K562 (cell line): ENCODE measurements around the gene C9orf50.

Experiments used
- BHLHE40 ChIP-seq: IDR thresholded peaks from 2 replicates; pipeline ENCODE4 v1.6.1; 2011; ENCODE audit warnings: low read length, improper control_type of control experiment
- EGR1 ChIP-seq: fragments of 450-650 bp; conservative IDR thresholded peaks from 2 replicates; pipeline ENCODE4 v1.6.1; 2017; ENCODE audit warnings: mild to moderate bottlenecking
- EP300 ChIP-seq: IDR thresholded peaks from 2 replicates; pipeline ENCODE4 v1.6.1; 2012; ENCODE audit warnings: low read length, improper control_type of control experiment
- FOXK2 ChIP-seq, 2 experiments: fragments of 450-650 bp; IDR thresholded peaks in 1 of 2; conservative IDR thresholded peaks in 1 of 2; 2 replicates each; pipeline ENCODE4 v1.6.1; 2016; ENCODE audit warnings: low read depth in 2 of 2, mild to moderate bottlenecking in 1 of 2
- MAZ ChIP-seq, 2 experiments: fragments of 450-650 bp in 1 of 2; sonication (generic) in 1 of 2; formaldehyde crosslinking; IDR thresholded peaks in 1 of 2; conservative IDR thresholded peaks in 1 of 2; 2 replicates each; pipeline versions ENCODE4 v1.4.0 to v1.5.0; 2020; ENCODE audit warnings: mild to moderate bottlenecking in 1 of 2, missing genetic modification reagents in 1 of 2
- POLR2AphosphoS5 ChIP-seq: IDR thresholded peaks from 2 replicates; pipeline ENCODE4 v1.6.1; 2011; ENCODE audit warnings: mild to moderate bottlenecking, low read depth, low read length, moderate library complexity; ENCODE audit not compliant: control insufficient read depth, insufficient read depth
- RHOXF2B ChIP-seq: fragments of 250-450 bp; sonication (Bioruptor Pico); conservative IDR thresholded peaks from 2 replicates; pipeline ENCODE4 v1.5.1; 2021
- TAF1 ChIP-seq: IDR thresholded peaks from 2 replicates; pipeline ENCODE4 v1.6.1; 2011; ENCODE audit warnings: mild to moderate bottlenecking, low read length, moderate library complexity; ENCODE audit not compliant: insufficient read depth, control insufficient read depth, severe bottlenecking; ENCODE audit errors: extremely low read depth
- TF ChIP-seq, protein P1 (sequence below), 3 experiments: IDR thresholded peaks in 2 of 3; conservative IDR thresholded peaks in 1 of 3; 2 replicates each; pipeline ENCODE4 v1.5.1; 2011 to 2012; ENCODE audit warnings: low read length in 3 of 3, mild to moderate bottlenecking in 3 of 3, control low read depth in 2 of 3, improper control_type of control experiment in 1 of 3, inconsistent platforms in 1 of 3, low read depth in 1 of 3, mixed read lengths in 1 of 3, moderate library complexity in 1 of 3; ENCODE audit not compliant: insufficient read depth in 2 of 3

DNA sequence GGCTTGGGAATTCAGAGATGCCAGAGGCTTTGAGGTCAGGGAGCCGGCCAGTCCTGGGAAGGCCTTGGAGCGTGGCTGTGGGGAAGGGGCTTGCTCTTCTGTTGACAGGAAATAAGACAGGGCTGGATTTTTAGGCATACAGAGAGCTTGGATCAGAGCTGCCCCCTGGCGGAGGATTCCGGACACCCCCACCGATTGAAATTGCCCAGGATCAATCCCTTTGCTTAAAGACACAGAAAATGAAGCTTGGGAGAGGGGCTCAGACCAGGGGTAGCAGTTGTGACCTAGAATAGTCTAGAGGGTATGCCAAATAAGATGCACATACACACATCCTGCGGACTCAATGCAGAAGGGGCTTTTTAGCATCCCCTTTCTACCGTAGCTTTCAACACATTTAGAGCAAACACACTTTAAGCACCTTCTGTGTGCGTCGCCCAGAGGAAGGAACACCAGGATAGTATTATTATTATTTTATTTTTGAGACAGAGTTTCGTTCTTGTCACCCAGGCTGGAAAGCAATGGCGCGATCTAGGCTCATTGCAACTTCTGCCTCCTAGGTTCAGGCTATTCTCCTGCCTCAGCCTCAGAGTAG is 3.4 kb upstream of the C9orf50 start:
- no peak for TF ChIP-seq MAZ (CRISPR knock-in tag; conservative IDR thresholded peaks at IDR 0.05 in 1 of 2, IDR thresholded peaks at IDR 0.05 in 1 of 2)
- no peak for TF ChIP-seq FOXK2 (conservative IDR thresholded peaks at IDR 0.05 in 1 of 2, IDR thresholded peaks at IDR 0.05 in 1 of 2; ENCODE audit: low read depth in 2 of 2)
- TF ChIP-seq, protein P1, sequence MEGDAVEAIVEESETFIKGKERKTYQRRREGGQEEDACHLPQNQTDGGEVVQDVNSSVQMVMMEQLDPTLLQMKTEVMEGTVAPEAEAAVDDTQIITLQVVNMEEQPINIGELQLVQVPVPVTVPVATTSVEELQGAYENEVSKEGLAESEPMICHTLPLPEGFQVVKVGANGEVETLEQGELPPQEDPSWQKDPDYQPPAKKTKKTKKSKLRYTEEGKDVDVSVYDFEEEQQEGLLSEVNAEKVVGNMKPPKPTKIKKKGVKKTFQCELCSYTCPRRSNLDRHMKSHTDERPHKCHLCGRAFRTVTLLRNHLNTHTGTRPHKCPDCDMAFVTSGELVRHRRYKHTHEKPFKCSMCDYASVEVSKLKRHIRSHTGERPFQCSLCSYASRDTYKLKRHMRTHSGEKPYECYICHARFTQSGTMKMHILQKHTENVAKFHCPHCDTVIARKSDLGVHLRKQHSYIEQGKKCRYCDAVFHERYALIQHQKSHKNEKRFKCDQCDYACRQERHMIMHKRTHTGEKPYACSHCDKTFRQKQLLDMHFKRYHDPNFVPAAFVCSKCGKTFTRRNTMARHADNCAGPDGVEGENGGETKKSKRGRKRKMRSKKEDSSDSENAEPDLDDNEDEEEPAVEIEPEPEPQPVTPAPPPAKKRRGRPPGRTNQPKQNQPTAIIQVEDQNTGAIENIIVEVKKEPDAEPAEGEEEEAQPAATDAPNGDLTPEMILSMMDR (IDR thresholded peaks at IDR 0.05 in 2 of 3, conservative IDR thresholded peaks at IDR 0.05 in 1 of 3; ENCODE audit: insufficient read depth in 2 of 3, low read depth in 1 of 3, low read length in 3 of 3), result peak; percentile 76 to 86 (median 80)
- TF ChIP-seq BHLHE40, result no peak
- TF ChIP-seq TAF1, result no peak
- no peak for TF ChIP-seq EGR1
- no peak for TF ChIP-seq POLR2AphosphoS5
- TF ChIP-seq EP300, result no peak
- no peak for TF ChIP-seq RHOXF2B (CRISPR knock-in tag)
